Measurements from ENCODE around the gene TBC1D22A.

DNA sequence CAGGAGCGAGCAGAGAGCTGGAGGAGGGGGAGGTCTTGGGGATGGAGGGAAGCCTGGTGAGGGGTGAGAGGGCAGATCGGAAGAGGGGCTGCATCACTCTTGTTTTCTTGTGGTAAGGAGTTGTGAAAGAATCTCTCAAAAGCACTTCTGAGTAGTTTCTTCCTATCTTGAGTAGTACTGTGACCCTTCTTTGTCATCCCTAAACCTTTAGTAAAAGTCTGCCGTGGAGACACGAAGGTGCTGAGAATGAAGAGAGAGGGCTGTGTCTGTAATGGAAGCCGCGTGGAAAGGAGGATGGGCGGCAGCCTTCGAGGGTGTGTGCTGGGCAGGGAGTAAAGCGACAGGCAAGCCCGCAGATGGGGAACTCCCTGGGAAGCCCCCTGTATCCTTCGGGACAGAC lies 237.8 kb downstream of the TBC1D22A start:
- TF ChIP-seq POLR2A (IDR thresholded peaks at IDR 0.05; ENCODE audit: low read depth, low read length) (no peak), POLR2AphosphoS5 (IDR thresholded peaks at IDR 0.05; ENCODE audit: insufficient read depth, low read depth, low read length) (no peak), EZH2 (IDR thresholded peaks at IDR 0.05; ENCODE audit: borderline replicate concordance, low read depth, low read length, severe bottlenecking) (no peak), JUN (IDR thresholded peaks at IDR 0.05; ENCODE audit: borderline replicate concordance, insufficient read depth, insufficient read length, low read depth) (no peak), GATA2 (IDR thresholded peaks at IDR 0.05; ENCODE audit: insufficient read depth, insufficient read length, low read depth, low read length) (no peak), MYC (IDR thresholded peaks at IDR 0.05; ENCODE audit: low read depth, low read length) (no peak)
- TF ChIP-seq, protein P1, sequence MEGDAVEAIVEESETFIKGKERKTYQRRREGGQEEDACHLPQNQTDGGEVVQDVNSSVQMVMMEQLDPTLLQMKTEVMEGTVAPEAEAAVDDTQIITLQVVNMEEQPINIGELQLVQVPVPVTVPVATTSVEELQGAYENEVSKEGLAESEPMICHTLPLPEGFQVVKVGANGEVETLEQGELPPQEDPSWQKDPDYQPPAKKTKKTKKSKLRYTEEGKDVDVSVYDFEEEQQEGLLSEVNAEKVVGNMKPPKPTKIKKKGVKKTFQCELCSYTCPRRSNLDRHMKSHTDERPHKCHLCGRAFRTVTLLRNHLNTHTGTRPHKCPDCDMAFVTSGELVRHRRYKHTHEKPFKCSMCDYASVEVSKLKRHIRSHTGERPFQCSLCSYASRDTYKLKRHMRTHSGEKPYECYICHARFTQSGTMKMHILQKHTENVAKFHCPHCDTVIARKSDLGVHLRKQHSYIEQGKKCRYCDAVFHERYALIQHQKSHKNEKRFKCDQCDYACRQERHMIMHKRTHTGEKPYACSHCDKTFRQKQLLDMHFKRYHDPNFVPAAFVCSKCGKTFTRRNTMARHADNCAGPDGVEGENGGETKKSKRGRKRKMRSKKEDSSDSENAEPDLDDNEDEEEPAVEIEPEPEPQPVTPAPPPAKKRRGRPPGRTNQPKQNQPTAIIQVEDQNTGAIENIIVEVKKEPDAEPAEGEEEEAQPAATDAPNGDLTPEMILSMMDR (IDR thresholded peaks at IDR 0.05; ENCODE audit: extremely low read depth in 1 of 2, insufficient read depth in 1 of 2, low read depth in 1 of 2, low read length in 2 of 2), result no peak
- TF ChIP-seq, protein P2, sequence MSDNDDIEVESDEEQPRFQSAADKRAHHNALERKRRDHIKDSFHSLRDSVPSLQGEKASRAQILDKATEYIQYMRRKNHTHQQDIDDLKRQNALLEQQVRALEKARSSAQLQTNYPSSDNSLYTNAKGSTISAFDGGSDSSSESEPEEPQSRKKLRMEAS (IDR thresholded peaks at IDR 0.05; ENCODE audit: insufficient read depth, insufficient read length), result no peak
